Stimulated activated naive B cell treated with anti-CD40 and anti-IgM and Interleukin-4, amounts not matched to agents 10 μg/mL and 1 μg/mL and 100 μg/mL, for 72 hours (primary cell): ENCODE results near the gene MYL3.
A peak's percentile ranks its signal among the peaks of the same experiment; 100 is the strongest.
"Not testable (repeated sequence)": the region's sequence is repeated elsewhere in the genome, so short reads cannot be mapped to it uniquely, and the experiment has no call there.

Source experiments
- ATAC-seq, 2 donors: fragments of 150-1000 bp; cut with Tn5 transposase; replicated peaks; 2 replicates each; pipeline ENCODE4 v1.10.0; 2021; ENCODE audit warnings: moderate library complexity in 1 of 2
- DNase-seq: peaks from one replicate; pipeline ENCODE4 v3.0.0; 2021
- H3K27ac Mint-ChIP-seq: one replicate; pipeline ENCODE4 v1.8.0; 2022; ENCODE audit warnings: mild to moderate bottlenecking, mixed read lengths
- H3K27me3 Mint-ChIP-seq, 2 donors: one replicate each; pipeline ENCODE4 v1.8.0; 2022; ENCODE audit warnings: mixed read lengths in 2 of 2
- H3K36me3 Mint-ChIP-seq, 2 donors: one replicate each; pipeline ENCODE4 v1.8.0; 2022; ENCODE audit warnings: mixed read lengths in 2 of 2, mild to moderate bottlenecking in 1 of 2
- H3K4me1 Mint-ChIP-seq, 2 donors: one replicate each; pipeline ENCODE4 v1.8.0; 2022; ENCODE audit warnings: mixed read lengths in 2 of 2, mild to moderate bottlenecking in 1 of 2
- H3K4me3 Mint-ChIP-seq, 2 donors: one replicate each; pipeline ENCODE4 v1.8.0; 2022; ENCODE audit warnings: mild to moderate bottlenecking in 2 of 2, mixed read lengths in 2 of 2, moderate library complexity in 1 of 2
- H3K9me3 Mint-ChIP-seq, 2 donors: one replicate each; pipeline ENCODE4 v1.8.0; 2022; ENCODE audit warnings: mixed read lengths in 2 of 2, mild to moderate bottlenecking in 1 of 2

MYL3 gene

DNA sequence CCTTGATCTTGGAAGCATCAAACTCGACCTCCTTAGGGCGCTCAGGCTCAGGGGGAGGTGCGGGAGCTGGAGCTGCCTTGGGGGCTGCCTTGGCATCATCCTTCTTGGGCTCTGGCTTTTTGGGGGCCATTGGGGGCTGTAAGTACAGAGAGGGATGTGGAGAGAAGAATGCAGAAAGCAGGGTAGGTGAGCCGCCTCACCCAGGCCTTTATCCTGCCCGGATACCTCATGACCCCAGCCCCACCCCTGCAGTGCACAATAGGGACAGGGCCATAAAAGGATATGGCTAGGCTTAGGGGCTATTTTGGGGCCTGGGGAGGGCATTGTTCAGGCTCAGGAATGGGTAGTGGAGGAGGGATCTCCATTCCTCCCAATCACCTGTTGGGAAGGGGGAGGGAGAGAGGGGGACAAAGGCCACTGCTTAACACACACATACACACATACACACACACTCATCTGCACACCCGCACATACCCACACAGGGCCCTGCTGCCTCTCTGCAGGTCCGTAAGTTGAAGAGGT is at the start of gene MYL3:
MYL3 (minus strand) TSS at position 184 of the 522 bp plus-strand sequence; CDS start at position 130, 54 bp downstream.
- no peaks in the 10 kb centered on the region for H3K4me1 Mint-ChIP-seq
- H3K9me3 Mint-ChIP-seq: no peaks in the 10 kb centered on the region
- no peak within 1 kb of the TSS for H3K27ac Mint-ChIP-seq
- no peak within 1 kb of the TSS for H3K4me3 Mint-ChIP-seq
- H3K27me3 Mint-ChIP-seq: no peaks in the 10 kb centered on the region
- no peaks in the 10 kb centered on the region for H3K36me3 Mint-ChIP-seq
- no peak for DNase-seq
- ATAC-seq: no peak

- no peak overlapping the region for H3K27ac Mint-ChIP-seq
Observed at GRCh38 chr3:46912986-46913385, 49.7 kb upstream of the MYL3 start.

GRCh38 chr3:46910914-46911313 is 47.7 kb upstream of the MYL3 start:
- not testable (repeated sequence) for H3K27ac Mint-ChIP-seq, H3K27me3 Mint-ChIP-seq, H3K9me3 Mint-ChIP-seq, ATAC-seq, DNase-seq, H3K4me3 Mint-ChIP-seq
- Mint-ChIP-seq H3K4me1 (peaks cover 8 to 17% of the 10 kb centered on the region in 2 donors), H3K36me3 (peaks cover 6 to 19% of the 10 kb centered on the region in 2 donors)

More at GRCh38 chr3:46912986-46913385, 49.7 kb upstream of the MYL3 start:
- peaks cover 10 to 28% of the 10 kb centered on the region in 2 donors for H3K4me1 Mint-ChIP-seq
- no peaks in the 10 kb centered on the region for H3K27me3 Mint-ChIP-seq
- H3K36me3 Mint-ChIP-seq: peaks cover 21 to 38% of the 10 kb centered on the region in 2 donors
- H3K9me3 Mint-ChIP-seq: peaks cover 3 to 5% of the 10 kb centered on the region in 2 donors
- DNase-seq (no peak), ATAC-seq (no peak)
- H3K4me3 Mint-ChIP-seq: no peak overlapping the region

- ATAC-seq: no peak
- Mint-ChIP-seq H3K4me3 (no peak overlapping the region), H3K27ac (no peak overlapping the region)
Observed at GRCh38 chr3:46910166-46910760, 47.0 kb upstream of the MYL3 start.

DNA sequence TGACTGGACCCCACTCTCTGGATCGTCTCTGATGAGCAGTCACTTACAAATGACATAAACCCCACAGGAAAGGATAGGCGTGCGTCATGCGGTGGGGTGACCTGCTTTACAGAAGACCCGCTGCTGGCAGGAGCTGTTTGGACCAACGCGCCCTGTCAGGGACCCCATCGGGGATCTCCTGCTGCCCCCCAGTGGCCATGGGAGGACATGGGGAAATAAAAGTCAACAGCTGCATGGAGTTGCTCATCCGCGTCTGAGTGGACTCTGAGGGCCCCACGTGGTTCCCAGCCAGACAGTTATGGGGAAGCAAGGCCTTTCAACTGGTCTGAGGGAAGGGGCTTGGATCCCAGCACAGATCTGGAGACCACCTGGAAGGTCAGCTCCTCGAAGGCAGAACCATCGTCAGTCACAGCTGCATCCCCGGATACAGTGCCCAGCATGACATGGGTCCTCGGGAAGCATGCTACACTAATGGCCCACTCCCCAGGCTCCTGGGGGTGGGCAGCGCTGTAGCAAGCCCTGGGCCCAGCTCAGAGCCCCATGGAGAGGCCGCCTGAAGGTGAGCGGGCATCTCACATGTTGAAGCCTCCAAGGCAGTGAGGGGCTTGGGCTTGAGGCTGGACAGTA is 46.4 kb upstream of the MYL3 start:
- Mint-ChIP-seq H3K4me1 (peaks cover 8% of the 10 kb centered on the region in 2 donors), H3K27me3 (no peaks in the 10 kb centered on the region), H3K4me3 (peak overlapping the region; percentile 2 to 13), H3K9me3 (no peaks in the 10 kb centered on the region), H3K27ac (peak overlapping the region; percentile 20), H3K36me3 (peaks cover 4 to 13% of the 10 kb centered on the region in 2 donors)
- DNase-seq: peak; percentile 78
- ATAC-seq: peak; percentile 88

More at GRCh38 chr3:46910166-46910760, 47.0 kb upstream of the MYL3 start:
- Mint-ChIP-seq H3K4me1 (peaks cover 8 to 11% of the 10 kb centered on the region in 2 donors), H3K9me3 (no peaks in the 10 kb centered on the region), H3K27me3 (no peaks in the 10 kb centered on the region), H3K36me3 (peaks cover 4 to 16% of the 10 kb centered on the region in 2 donors)
- no peak for DNase-seq

DNA sequence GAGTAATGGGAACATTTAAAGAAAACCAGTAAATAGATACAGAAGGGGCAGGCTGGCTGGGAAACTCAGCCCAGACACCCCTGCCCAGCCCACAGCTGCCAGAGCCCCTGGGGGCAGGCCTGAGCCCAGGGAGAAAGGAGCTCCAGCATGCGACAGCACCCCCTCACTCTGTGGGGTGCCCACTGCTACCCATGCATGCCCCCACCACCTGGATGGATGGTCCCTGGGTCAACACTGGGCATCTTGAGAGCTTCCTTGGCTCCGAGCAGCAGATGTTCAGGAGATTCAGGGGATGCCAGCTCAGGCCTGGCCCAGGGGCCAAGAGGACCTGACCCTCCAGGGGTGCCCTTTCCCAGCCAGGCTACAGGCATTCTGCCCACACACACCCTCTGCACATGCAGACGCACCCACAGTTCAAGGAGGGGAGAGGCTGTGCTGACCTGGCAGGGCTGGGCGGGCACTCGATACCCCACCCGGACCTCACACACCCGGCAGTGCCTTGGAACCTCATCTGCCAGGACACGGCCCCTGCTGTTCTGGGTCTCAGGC is 45.8 kb upstream of the MYL3 start:
- Mint-ChIP-seq H3K4me3 (peak overlapping the region in 1 of 2 donors; percentile 13), H3K27me3 (no peaks in the 10 kb centered on the region), H3K36me3 (peaks cover 4 to 12% of the 10 kb centered on the region in 2 donors), H3K9me3 (no peaks in the 10 kb centered on the region), H3K4me1 (peaks cover 8% of the 10 kb centered on the region in 2 donors), H3K27ac (peak overlapping the region; percentile 20)
- DNase-seq (no peak), ATAC-seq (peak in 1 of 2 donors; percentile 13)

GRCh38 chr3:46908294-46908985 is 45.2 kb upstream of the MYL3 start:
- DNase-seq (no peak), ATAC-seq (no peak)
- H3K36me3 Mint-ChIP-seq: peaks cover 4 to 6% of the 10 kb centered on the region in 2 donors
- peaks cover 6 to 8% of the 10 kb centered on the region in 2 donors for H3K4me1 Mint-ChIP-seq
- no peaks in the 10 kb centered on the region for H3K9me3 Mint-ChIP-seq
- no peak overlapping the region for H3K4me3 Mint-ChIP-seq
- no peaks in the 10 kb centered on the region for H3K27me3 Mint-ChIP-seq
- no peak overlapping the region for H3K27ac Mint-ChIP-seq

GRCh38 chr3:46907960-46908293 is 44.7 kb upstream of the MYL3 start:
- H3K36me3 Mint-ChIP-seq: peaks cover 2 to 4% of the 10 kb centered on the region in 2 donors
- ATAC-seq: no peak

GRCh38 chr3:46907271-46907670 is 44.0 kb upstream of the MYL3 start:
- H3K27me3 Mint-ChIP-seq: no peaks in the 10 kb centered on the region
- ATAC-seq: no peak
- H3K27ac Mint-ChIP-seq: no peak overlapping the region
- H3K4me1 Mint-ChIP-seq: peaks cover 5 to 8% of the 10 kb centered on the region in 2 donors
- no peaks in the 10 kb centered on the region for H3K9me3 Mint-ChIP-seq
- no peak for DNase-seq
- H3K36me3 Mint-ChIP-seq: peaks cover under 1 to 2% of the 10 kb centered on the region in 2 donors
- no peak overlapping the region for H3K4me3 Mint-ChIP-seq

More at GRCh38 chr3:46907960-46908293, 44.7 kb upstream of the MYL3 start:
- Mint-ChIP-seq H3K4me3 (no peak overlapping the region), H3K9me3 (no peaks in the 10 kb centered on the region), H3K27me3 (no peaks in the 10 kb centered on the region), H3K27ac (no peak overlapping the region), H3K4me1 (peaks cover 5 to 8% of the 10 kb centered on the region in 2 donors)
- DNase-seq: no peak

DNA sequence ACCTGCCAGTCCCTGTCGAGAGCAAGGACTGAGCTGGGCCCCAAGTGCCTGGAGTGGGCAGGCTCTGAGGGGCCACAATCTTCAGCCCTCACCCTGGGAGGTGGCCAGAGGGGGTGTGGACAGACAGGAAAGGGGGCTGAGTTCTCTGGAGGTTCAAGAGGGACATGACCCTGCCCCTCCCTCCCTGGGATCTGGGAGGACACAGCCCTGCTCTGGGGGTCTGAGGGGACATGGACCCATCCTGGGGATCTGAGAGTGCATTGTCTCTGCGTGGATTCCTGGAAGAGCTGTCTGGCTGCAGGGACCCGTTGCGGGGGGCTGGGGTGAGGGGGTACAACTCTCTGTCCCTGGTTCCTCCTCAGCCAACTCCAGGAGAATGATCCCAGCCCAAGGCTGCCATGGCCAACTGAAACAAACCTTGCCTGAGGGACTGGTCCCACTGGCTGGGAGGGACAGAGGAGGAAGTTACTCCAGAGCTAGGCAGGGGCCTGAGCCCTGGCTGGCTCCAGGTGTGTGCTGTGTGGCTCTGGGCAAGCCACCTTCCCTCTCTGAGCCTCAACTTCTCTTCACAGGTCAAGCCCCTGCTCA is 43.3 kb upstream of the MYL3 start:
- DNase-seq (no peak), ATAC-seq (no peak)
- peaks cover 5 to 8% of the 10 kb centered on the region in 2 donors for H3K4me1 Mint-ChIP-seq
- no peak overlapping the region for H3K27ac Mint-ChIP-seq
- H3K36me3 Mint-ChIP-seq: no peaks in the 10 kb centered on the region
- H3K4me3 Mint-ChIP-seq: no peak overlapping the region
- H3K9me3 Mint-ChIP-seq: no peaks in the 10 kb centered on the region
- no peaks in the 10 kb centered on the region for H3K27me3 Mint-ChIP-seq

DNA sequence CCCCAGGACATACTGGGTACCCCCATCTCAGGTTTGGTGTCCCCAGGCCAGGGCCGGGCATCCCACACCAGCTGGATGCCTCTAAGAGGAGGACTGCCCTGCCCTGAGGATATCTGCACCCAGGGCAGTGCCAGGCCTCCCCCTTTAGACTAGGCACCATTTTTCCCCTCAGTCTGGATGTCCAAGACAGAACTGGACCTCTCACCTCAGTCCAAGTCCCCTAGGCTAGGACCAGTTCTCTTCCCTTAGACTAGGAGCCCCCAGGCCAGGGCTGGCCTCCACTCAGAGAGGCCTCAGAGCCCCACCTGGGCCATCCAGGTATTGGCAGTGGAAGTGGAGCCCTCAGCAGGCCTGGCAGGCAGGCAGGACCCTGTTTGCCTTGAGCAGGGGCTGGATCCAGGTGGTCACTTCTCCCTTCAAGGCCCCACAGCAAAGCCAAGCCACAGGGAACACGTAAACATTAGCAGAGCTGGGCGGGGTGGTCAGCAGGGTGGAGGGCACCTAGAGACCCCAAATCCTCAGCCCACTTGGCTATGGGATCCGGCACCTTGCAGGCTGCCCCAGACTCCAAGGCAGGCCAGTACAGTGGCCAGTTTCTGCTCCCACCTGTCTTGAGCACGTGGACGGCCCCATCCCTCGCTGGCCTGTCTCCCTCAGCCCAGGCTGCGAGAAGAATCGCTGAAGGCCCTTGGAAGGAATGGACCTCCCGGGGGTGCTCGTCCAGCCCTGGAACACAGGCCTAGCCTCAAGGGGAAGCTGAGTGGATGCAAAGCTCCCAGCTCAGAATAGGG is 42.6 kb upstream of the MYL3 start:
- H3K36me3 Mint-ChIP-seq: no peaks in the 10 kb centered on the region
- H3K4me1 Mint-ChIP-seq: peaks cover 5 to 8% of the 10 kb centered on the region in 2 donors
- no peak for DNase-seq

DNA sequence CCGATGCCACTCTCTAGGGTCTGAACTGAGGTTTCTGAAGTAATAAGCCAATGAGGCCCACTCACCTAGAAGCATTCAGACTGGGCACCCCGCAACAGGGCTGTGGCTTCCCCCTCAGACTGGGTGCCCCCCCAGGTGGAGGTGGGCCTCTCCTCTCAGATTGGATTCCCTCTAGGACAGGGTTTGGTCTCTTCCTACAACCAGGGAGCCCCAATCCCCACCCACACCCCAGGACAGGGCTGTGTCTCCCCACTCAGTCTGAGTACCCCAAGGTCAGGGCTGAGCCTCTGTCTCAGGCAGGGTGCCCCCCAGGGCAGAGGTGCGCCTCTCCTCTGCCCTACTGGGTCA is 41.9 kb upstream of the MYL3 start:
- H3K4me3 Mint-ChIP-seq: no peak overlapping the region
- ATAC-seq: no peak
- H3K9me3 Mint-ChIP-seq: no peaks in the 10 kb centered on the region
- peaks cover 5 to 8% of the 10 kb centered on the region in 2 donors for H3K4me1 Mint-ChIP-seq
- no peak overlapping the region for H3K27ac Mint-ChIP-seq
- no peak for DNase-seq
- peaks cover 0 to 4% of the 10 kb centered on the region in 2 donors for H3K27me3 Mint-ChIP-seq
- H3K36me3 Mint-ChIP-seq: no peaks in the 10 kb centered on the region

More for the DNA sequence above, 42.6 kb upstream of the MYL3 start:
- Mint-ChIP-seq H3K4me3 (no peak overlapping the region), H3K9me3 (no peaks in the 10 kb centered on the region), H3K27ac (no peak overlapping the region), H3K27me3 (no peaks in the 10 kb centered on the region)
- ATAC-seq: no peak

DNA sequence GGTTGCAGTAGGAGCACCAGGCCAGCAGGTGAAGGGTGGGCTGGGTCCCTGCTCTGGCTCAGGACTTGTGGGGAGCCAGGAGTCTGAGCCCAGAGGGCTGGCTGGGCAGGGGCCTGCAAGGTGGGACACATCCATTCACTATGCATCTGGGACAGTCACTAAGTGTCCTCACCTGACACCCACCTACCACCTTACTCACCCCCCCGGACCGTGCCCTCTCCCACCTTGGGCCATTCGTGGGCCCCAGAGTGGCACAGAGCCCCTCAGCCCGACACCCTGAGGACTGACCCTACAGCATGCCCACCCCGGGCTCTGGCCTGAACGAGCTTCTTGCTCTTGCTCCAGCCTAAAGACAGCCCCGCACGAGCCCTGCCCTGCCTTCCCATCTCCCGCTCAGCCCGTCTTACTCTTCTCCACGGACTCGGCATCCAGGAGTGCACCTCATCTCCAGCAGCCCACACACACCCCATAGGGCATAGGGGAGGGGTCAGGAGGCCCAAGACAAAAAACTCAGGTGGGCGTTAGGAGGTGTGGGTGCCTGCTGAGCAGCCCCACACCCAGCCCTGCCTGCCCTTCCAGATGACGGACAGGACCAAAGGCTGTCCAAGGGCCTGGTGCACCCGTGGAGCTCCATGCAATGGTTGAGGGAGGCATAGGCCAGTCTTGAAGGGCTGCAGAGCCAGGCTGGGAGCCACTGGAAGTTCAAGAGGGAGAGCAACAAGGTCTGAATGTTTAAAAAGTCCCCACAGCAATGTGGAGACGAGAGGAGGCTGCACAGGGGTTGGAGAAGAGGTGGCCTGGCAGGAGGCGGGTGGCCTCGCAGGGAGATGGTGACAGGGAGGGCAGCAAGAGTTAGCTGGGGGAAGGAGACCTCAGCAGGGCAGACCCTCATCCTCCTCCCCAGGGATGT is 41.3 kb upstream of the MYL3 start:
- Mint-ChIP-seq H3K4me1 (peaks cover 4 to 5% of the 10 kb centered on the region in 2 donors), H3K36me3 (no peaks in the 10 kb centered on the region), H3K27ac (no peak overlapping the region), H3K4me3 (no peak overlapping the region), H3K27me3 (peaks cover 0 to 4% of the 10 kb centered on the region in 2 donors), H3K9me3 (no peaks in the 10 kb centered on the region)
- ATAC-seq (no peak), DNase-seq (no peak)
